Neuronal stem cell (in vitro differentiated cells): ENCODE measurements around the gene TRIM9.
A peak's percentile ranks its signal among the peaks of the same experiment; 100 is the strongest.

Experiments
- DNase-seq: peaks from one replicate; pipeline ENCODE4 v3.0.0-alpha.2; 2013; ENCODE audit warnings: low spot score
- H2AFZ ChIP-seq: one replicate; pipeline ENCODE4 v1.6.1; 2013; ENCODE audit warnings: mild to moderate bottlenecking, low read length, inconsistent platforms
- H2AK5ac ChIP-seq: 2 replicates; pipeline ENCODE4 v1.6.1; 2013; ENCODE audit warnings: low read depth, mild to moderate bottlenecking, inconsistent platforms, low read length, moderate library complexity, mixed read lengths
- H2BK120ac ChIP-seq: 2 replicates; pipeline ENCODE4 v1.6.1; 2013; ENCODE audit warnings: low read depth, mild to moderate bottlenecking, inconsistent platforms, low read length, moderate library complexity, mixed read lengths
- H2BK12ac ChIP-seq: one replicate; pipeline ENCODE4 v1.6.1; 2013; ENCODE audit warnings: low read length, inconsistent platforms
- H2BK15ac ChIP-seq: 2 replicates; pipeline ENCODE4 v1.6.1; 2013; ENCODE audit warnings: mild to moderate bottlenecking, low read length, inconsistent platforms, mixed read lengths
- H2BK5ac ChIP-seq: one replicate; pipeline ENCODE4 v1.6.1; 2013; ENCODE audit warnings: inconsistent platforms, mild to moderate bottlenecking, low read length, moderate library complexity
- H3K14ac ChIP-seq: one replicate; pipeline ENCODE4 v1.6.1; 2013; ENCODE audit warnings: low read length, inconsistent platforms
- H3K18ac ChIP-seq: 2 replicates; pipeline ENCODE4 v1.6.1; 2013; ENCODE audit warnings: low read length, inconsistent platforms
- H3K23ac ChIP-seq: 2 replicates; pipeline ENCODE4 v1.6.1; 2013; ENCODE audit warnings: low read depth, mild to moderate bottlenecking, mixed read lengths, low read length, inconsistent platforms; ENCODE audit not compliant: poor library complexity
- H3K27ac ChIP-seq: replicated peaks from 3 replicates; pipeline ENCODE4 v1.5.1; 2013; ENCODE audit warnings: low read length, inconsistent platforms
- H3K27me3 ChIP-seq, 3 experiments: 2 replicates each; pipeline ENCODE4 v1.6.1; 2013; ENCODE audit warnings: low read length in 3 of 3, mild to moderate bottlenecking in 2 of 3, inconsistent platforms in 1 of 3, low read depth in 1 of 3, mixed read lengths in 1 of 3, moderate library complexity in 1 of 3; ENCODE audit not compliant: control insufficient read depth in 3 of 3, insufficient read depth in 3 of 3
- H3K36me3 ChIP-seq, 2 donors: replicated peaks in 1 of 2; 2 replicates each; pipeline ENCODE4 v1.6.1; 2013; ENCODE audit warnings: low read length in 2 of 2; ENCODE audit not compliant: control insufficient read depth in 2 of 2, insufficient read depth in 2 of 2
- H3K4ac ChIP-seq: 2 replicates; pipeline ENCODE4 v1.6.1; 2013; ENCODE audit warnings: inconsistent platforms, mild to moderate bottlenecking, low read length, moderate library complexity
- H3K4me1 ChIP-seq, 2 donors: 1 replicate in 1 of 2; 2 replicates in 1 of 2; pipeline ENCODE4 v1.6.1; 2013; ENCODE audit warnings: low read length in 2 of 2, low read depth in 1 of 2; ENCODE audit not compliant: control insufficient read depth in 2 of 2, insufficient read depth in 1 of 2
- H3K4me2 ChIP-seq: one replicate; pipeline ENCODE4 v1.6.1; 2013; ENCODE audit warnings: mild to moderate bottlenecking, low read length, inconsistent platforms; ENCODE audit not compliant: insufficient read depth, poor library complexity, severe bottlenecking
- H3K4me3 ChIP-seq, 2 donors: 2 replicates each; pipeline ENCODE4 v1.5.1; 2013; ENCODE audit warnings: low read length in 2 of 2, mild to moderate bottlenecking in 2 of 2, inconsistent platforms in 1 of 2, moderate library complexity in 1 of 2
- H3K79me1 ChIP-seq: one replicate; pipeline ENCODE4 v1.6.1; 2013; ENCODE audit warnings: low read depth, mild to moderate bottlenecking, inconsistent platforms, low read length, moderate library complexity
- H3K9ac ChIP-seq: one replicate; pipeline ENCODE4 v1.6.1; 2013; ENCODE audit warnings: mild to moderate bottlenecking, low read depth, low read length, inconsistent platforms; ENCODE audit not compliant: poor library complexity
- H3K9me3 ChIP-seq, 2 donors: replicated peaks in 1 of 2; 2 replicates each; pipeline versions ENCODE3 to v1.6.1; 2013; ENCODE audit warnings: low read length in 2 of 2, mild to moderate bottlenecking in 2 of 2, inconsistent platforms in 1 of 2, low read depth in 1 of 2, mixed read lengths in 1 of 2, moderate library complexity in 1 of 2; ENCODE audit not compliant: control insufficient read depth in 2 of 2, insufficient read depth in 1 of 2
- H4K8ac ChIP-seq: one replicate; pipeline ENCODE4 v1.6.1; 2013; ENCODE audit warnings: low read depth, mild to moderate bottlenecking, inconsistent platforms, low read length, moderate library complexity
- H4K91ac ChIP-seq: one replicate; pipeline ENCODE4 v1.6.1; 2013; ENCODE audit warnings: low read length, low read depth, mild to moderate bottlenecking, inconsistent platforms; ENCODE audit not compliant: poor library complexity
- WGBS, 2 donors: extraction: QIAGEN DNeasy Blood & Tissue Kit; methylation state at CpG; one replicate each; pipeline ENCODE4 v1.1.7; 2013; ENCODE audit warnings: missing lambda C conversion rate in 2 of 2, mixed read lengths in 1 of 2; ENCODE audit not compliant: insufficient read length in 2 of 2, insufficient replicate concordance in 1 of 2; ENCODE audit errors: extremely low coverage in 2 of 2; 5-methylcytosine and 5-hydroxymethylcytosine counted together

The TRIM9 gene

DNA sequence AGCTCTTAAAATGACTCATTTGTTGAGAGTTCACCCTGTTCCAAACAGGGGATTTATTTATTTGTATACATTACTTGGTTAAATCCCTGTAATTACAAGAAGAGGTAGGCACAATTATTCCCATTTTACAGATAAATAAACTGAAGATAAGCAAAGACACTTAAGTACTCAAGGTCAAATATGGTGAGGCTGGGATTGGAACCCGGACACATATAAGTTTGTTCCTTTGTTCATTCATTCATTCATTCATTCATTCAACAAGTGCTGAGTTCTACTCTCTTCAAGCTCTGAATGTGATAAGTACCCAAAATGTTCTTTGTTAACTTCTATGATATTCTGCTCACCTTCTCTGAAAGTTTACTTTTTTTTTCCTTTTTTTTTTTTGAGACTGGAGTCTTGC is 2.4 kb upstream of the TRIM9 start:
- H4K8ac ChIP-seq, result no peak overlapping the region
- H3K14ac ChIP-seq, result no peak overlapping the region
- no peak overlapping the region for H3K9ac ChIP-seq
- no peak overlapping the region for H4K91ac ChIP-seq
- H3K79me1 ChIP-seq, result no peaks in the 10 kb centered on the region
- H2BK12ac ChIP-seq, result no peak overlapping the region
- no peak overlapping the region for H3K27ac ChIP-seq
- H3K27me3 ChIP-seq, result peaks cover 0 to 20% (median 6%) of the 10 kb centered on the region in 3 experiments
- no peak overlapping the region for H2BK15ac ChIP-seq
- H2BK120ac ChIP-seq, result no peak overlapping the region
- no peak overlapping the region for H2AK5ac ChIP-seq
- no peak for DNase-seq
- no peaks in the 10 kb centered on the region for H3K36me3 ChIP-seq
- H3K4me1 ChIP-seq, result peaks cover 9 to 10% of the 10 kb centered on the region in 2 donors
- H3K4me3 ChIP-seq, result no peak overlapping the region
- H2BK5ac ChIP-seq, result no peak overlapping the region
- no peak overlapping the region for H3K4ac ChIP-seq
- H3K4me2 ChIP-seq, result no peak overlapping the region
- no peaks in the 10 kb centered on the region for H3K9me3 ChIP-seq
- H3K23ac ChIP-seq, result no peak overlapping the region
- WGBS, 2 donors, result no CpG with 5 or more reads among the region's 1 CpG
- no peak overlapping the region for H3K18ac ChIP-seq
- no peak overlapping the region for H2AFZ ChIP-seq

DNA sequence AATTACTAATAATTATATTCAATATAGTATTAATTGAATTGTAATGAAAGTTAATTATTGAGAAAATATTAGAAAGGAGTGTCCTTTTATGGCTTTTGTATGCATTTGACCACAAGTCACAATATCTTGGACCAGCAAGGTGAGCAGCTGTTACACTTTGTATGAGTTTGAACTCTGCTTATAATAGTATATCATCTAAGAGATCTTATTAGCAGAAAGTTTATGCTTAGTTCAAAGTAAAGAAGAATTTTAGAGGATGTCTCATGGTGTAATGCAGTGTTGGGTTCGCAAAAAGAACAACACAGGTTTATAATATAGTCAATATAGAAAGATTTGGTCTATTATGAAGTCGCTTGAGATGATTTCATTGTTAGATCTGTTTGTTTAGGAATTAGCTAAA is 2.0 kb upstream of the TRIM9 start:
- Histone ChIP-seq H3K4me2 (no peak overlapping the region), H3K4ac (no peak overlapping the region), H2BK5ac (no peak overlapping the region), H2AFZ (no peak overlapping the region), H2BK12ac (no peak overlapping the region), H4K8ac (no peak overlapping the region), H3K27ac (no peak overlapping the region), H3K27me3 (peaks cover 0 to 20% (median 6%) of the 10 kb centered on the region in 3 experiments), H3K9me3 (no peaks in the 10 kb centered on the region), H3K9ac (no peak overlapping the region), H3K36me3 (no peaks in the 10 kb centered on the region), H3K18ac (no peak overlapping the region), H3K14ac (no peak overlapping the region), H2BK120ac (no peak overlapping the region), H3K4me1 (peaks cover 9 to 10% of the 10 kb centered on the region in 2 donors), H2AK5ac (no peak overlapping the region), H3K4me3 (no peak overlapping the region), H3K23ac (no peak overlapping the region), H2BK15ac (no peak overlapping the region), H3K79me1 (no peaks in the 10 kb centered on the region), H4K91ac (no peak overlapping the region)
- no peak for DNase-seq
- WGBS, 2 donors, result no CpG with 5 or more reads among the region's 2 CpGs

DNA sequence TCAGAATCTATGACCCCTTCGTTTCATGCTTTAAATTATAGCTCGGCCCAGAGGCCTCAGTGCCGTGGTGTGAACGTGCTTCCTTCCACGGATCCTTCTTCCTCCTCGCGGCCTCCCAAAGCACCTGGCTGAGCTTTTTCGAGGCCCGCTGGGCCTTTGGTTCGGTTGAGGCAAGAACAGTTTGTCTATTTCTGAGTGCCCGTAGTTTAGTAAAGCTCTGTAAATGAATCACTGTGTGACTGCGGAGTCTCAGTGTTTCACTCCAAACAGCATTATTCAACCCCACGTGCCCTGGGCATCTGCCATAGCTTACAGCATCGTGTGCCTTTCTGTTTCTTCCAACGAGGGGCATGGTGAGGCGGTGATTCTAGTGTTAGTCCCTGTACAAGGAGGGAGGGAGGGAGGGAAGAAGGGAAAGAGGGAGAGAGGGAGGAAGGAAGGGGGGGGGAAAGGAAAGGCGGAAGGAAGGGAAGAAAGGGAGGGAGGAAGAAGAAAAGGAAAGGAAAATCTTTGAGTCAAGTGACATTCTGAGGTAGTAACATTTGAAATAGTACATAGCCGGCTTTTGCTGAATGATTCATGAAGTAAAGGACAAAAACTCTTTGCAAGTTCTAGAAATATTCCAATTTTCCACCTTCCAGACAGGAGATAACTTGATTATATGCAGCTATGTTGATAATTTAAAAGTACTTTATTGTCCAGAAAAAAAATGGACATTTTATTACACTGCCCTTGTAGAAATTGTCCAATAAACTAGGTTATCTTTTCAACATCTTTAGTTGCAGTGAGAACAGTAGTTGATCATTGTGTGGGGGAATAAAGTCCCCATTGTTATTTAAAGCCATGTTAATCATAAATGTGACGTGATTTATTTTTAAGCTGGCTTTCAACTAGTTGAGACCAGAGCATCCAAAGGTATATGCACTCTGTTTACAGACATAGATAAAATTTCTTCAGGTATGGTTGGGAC is 1.2 kb upstream of the TRIM9 start:
- Histone ChIP-seq H2AFZ (peak overlapping the region; percentile 93), H3K36me3 (no peaks in the 10 kb centered on the region), H3K23ac (no peak overlapping the region), H3K4me1 (peaks cover 9 to 10% of the 10 kb centered on the region in 2 donors), H3K79me1 (no peaks in the 10 kb centered on the region), H3K9me3 (no peaks in the 10 kb centered on the region), H3K18ac (no peak overlapping the region), H4K91ac (no peak overlapping the region), H2BK5ac (no peak overlapping the region), H3K4ac (no peak overlapping the region), H4K8ac (no peak overlapping the region), H3K4me3 (peak overlapping the region; percentile 79 to 80), H3K4me2 (peak overlapping the region; percentile 97), H3K27ac (peak overlapping the region; percentile 85), H2AK5ac (no peak overlapping the region), H3K27me3 (peaks cover 0 to 20% (median 6%) of the 10 kb centered on the region in 3 experiments), H3K9ac (no peak overlapping the region), H2BK120ac (no peak overlapping the region), H3K14ac (no peak overlapping the region), H2BK15ac (no peak overlapping the region), H2BK12ac (no peak overlapping the region)
- no CpG with 5 or more reads among the region's 19 CpGs for WGBS, 2 donors
- peak; percentile 8 for DNase-seq

- Histone ChIP-seq H3K79me1 (no peaks in the 10 kb centered on the region), H2BK120ac (no peak overlapping the region), H3K9me3 (no peaks in the 10 kb centered on the region), H3K36me3 (no peaks in the 10 kb centered on the region), H2AK5ac (peak overlapping the region; percentile 37), H3K23ac (peak overlapping the region; percentile 80), H3K4ac (no peak overlapping the region), H3K4me2 (peak overlapping the region; percentile 97), H3K27ac (no peak overlapping the region), H4K8ac (no peak overlapping the region), H2BK12ac (no peak overlapping the region), H3K18ac (peak overlapping the region; percentile 85), H2AFZ (peak overlapping the region; percentile 93), H2BK15ac (peak overlapping the region; percentile 58), H4K91ac (no peak overlapping the region), H3K14ac (peak overlapping the region; percentile 98), H3K9ac (peak overlapping the region; percentile 81), H3K4me3 (peak overlapping the region; percentile 80 to 92), H3K4me1 (peaks cover 9 to 10% of the 10 kb centered on the region in 2 donors), H3K27me3 (peaks cover 0 to 20% (median 6%) of the 10 kb centered on the region in 3 experiments), H2BK5ac (peak overlapping the region; percentile 24)
- DNase-seq, result peak; percentile 26
- no CpG with 5 or more reads among the region's 46 CpGs for WGBS, 2 donors
Measured at GRCh38 chr14:51094282-51094821, 553 bp downstream of the TRIM9 start.
